Epithelial cell of esophagus (primary cell): ENCODE measurements around the gene IPCEF1.
"Not testable (repeated sequence)": the region's sequence is repeated elsewhere in the genome, so short reads cannot be mapped to it uniquely, and the experiment has no call there.

Experiments
- DNase-seq: peaks from one replicate; pipeline ENCODE4 v3.0.0; 2010; ENCODE audit warnings: low read depth
- H3K4me3 ChIP-seq: 2 replicates; pipeline ENCODE4 v1.5.1; 2011; ENCODE audit warnings: mild to moderate bottlenecking, low read length, control low read depth
- TF ChIP-seq, protein P1 (sequence below): IDR thresholded peaks from 2 replicates; pipeline ENCODE4 v1.5.1; 2011; ENCODE audit warnings: low read depth, mild to moderate bottlenecking, low read length, control low read depth, inconsistent platforms; ENCODE audit not compliant: insufficient read depth; ENCODE audit errors: missing control alignments

IPCEF1 gene

DNA sequence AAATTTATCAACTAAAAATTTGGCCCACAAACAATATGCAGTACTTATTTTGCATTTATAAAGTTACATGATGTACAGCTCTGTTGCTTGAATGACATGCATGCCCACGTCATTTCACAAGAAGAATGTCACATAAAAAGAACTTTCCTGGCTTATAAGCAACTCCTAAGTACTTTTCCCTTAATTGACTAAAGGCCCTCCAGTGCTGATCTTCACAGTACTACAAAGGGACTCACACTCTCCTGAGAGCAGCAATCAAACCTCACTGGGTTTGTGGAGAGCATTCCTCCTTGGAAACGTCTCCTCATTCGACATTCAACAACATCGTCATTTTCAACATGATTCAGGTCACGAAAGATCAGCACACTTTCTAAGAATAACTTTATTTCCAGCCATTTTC, 111.1 kb downstream of the IPCEF1 start:
- no peak overlapping the region for H3K4me3 ChIP-seq
- DNase-seq, result no peak
- TF ChIP-seq, protein P1, sequence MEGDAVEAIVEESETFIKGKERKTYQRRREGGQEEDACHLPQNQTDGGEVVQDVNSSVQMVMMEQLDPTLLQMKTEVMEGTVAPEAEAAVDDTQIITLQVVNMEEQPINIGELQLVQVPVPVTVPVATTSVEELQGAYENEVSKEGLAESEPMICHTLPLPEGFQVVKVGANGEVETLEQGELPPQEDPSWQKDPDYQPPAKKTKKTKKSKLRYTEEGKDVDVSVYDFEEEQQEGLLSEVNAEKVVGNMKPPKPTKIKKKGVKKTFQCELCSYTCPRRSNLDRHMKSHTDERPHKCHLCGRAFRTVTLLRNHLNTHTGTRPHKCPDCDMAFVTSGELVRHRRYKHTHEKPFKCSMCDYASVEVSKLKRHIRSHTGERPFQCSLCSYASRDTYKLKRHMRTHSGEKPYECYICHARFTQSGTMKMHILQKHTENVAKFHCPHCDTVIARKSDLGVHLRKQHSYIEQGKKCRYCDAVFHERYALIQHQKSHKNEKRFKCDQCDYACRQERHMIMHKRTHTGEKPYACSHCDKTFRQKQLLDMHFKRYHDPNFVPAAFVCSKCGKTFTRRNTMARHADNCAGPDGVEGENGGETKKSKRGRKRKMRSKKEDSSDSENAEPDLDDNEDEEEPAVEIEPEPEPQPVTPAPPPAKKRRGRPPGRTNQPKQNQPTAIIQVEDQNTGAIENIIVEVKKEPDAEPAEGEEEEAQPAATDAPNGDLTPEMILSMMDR, result no peak

DNA sequence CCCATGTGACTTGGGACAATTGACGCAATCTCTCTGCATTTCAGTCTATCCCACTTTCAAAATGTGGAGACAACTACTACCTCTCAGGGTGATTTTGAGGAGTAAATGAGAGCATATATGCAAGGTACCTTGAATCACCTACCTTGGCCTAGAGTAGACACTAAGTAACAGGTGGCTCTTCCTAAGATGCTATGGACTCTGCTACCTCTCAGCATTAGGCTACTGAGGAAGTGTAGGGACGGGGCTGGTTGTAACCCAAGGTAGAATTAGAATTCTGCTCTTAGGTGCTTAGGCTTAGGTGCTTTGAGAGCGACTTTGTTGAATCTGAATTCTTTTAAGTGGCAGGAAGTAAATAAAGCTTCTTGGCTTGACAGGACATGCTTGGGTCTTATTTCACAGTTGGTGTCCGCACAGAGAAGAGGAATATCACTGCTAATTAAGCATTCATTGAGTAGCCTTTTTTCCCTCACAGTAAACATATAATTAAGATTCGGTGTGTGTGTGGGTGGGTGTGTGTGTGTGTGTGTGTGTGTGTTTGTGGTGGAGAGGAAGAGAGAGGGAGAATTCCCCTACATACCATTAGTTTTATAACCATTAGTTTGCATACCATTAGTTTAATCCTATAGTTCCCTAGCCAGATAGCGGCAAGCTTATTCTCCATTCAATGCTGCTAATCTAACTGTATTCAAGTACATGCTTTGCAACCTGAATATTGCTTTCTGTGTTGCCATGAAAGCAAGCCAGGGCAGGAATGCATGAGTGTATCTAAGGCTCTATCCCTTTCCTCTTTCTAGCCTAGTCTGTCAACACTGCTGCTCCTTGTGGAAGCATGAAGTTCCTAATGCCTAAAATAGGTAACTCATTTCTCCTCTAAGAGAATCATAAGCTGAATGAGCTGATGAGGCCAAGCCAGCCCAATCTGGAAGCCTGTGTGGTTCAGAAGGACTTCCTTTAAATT, 112.5 kb downstream of the IPCEF1 start:
- TF ChIP-seq, protein P1, result peak; percentile 19
- peak; percentile 85 for DNase-seq
- no peak overlapping the region for H3K4me3 ChIP-seq

DNA sequence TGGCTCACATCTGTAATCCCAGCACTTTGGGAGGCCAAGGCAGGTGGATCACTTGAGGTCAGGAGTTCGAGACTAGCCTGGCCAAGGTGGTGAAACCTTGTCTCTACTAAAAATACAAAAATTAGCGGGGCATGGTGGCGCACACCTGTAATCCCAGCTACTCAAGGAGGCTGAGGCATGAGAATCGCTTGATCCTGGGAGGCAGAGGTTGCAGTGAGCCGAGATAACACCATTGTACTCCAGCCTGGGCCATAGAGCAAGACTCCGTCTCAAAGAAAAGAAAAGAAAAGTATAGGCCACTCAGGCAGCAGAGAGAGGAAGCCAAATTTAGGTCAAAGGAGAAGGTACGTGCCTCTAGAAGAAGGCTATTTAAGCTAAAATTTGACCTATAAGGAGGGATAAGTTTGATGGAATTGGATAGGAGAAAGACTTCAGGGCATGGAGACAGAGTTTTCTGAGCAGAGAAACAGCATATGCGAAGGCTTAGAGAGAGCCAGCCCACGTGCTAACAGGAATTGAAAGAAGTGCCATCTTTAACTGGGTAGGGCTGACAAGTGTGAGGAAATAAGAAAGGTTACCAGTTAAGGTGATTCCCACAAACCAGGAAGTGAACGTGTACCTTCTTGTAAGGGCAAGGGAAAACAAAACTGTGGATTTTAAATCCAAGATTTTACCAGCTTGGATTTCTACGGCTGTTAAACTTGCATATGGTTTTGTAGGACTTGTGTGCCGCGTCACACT, 113.8 kb downstream of the IPCEF1 start:
- TF ChIP-seq, protein P1, result no peak
- peak; percentile 58 for DNase-seq
- H3K4me3 ChIP-seq, result no peak overlapping the region

DNA sequence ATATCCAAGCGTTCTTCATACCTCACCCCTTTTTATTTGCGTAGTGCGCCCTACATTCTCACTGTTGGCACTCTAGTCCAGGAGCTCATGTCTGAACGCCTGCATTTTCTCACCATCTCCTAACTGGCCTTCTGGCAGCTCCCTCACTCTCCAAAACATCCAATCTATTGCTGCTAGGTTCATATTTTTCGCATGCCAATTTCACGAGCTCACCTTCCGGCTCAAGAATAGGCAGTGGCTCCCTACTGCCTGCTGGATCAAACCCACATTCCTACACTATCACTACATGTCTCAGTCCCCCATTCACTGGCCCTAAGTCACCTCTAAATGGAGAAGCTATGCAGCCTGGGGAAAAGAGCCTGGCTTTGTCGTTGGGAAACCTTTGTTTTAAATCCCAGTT, 115.0 kb downstream of the IPCEF1 start:
- TF ChIP-seq, protein P1, result no peak
- no peak overlapping the region for H3K4me3 ChIP-seq
- DNase-seq, result no peak

DNA sequence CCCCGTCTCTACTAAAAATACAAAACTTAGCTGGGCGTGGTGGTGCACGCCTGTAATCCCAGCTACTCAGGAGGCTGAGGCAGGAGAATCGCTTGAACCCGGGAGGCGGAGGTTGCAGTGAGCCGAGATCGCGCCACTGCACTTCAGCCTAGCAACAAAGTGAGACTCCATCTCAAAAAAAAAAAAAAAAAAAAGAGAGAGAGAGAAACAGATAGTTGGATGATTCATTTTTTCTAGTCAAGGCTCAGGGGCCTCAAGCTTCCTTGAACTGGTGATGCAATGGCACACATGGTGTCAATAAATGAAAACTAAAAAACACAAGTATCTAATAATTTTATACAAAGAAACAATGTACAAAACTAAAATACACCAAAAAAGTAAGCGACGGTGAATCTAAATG, 115.5 kb downstream of the IPCEF1 start:
- peak; percentile 65 for DNase-seq
- H3K4me3 ChIP-seq, result not testable (repeated sequence)

DNA sequence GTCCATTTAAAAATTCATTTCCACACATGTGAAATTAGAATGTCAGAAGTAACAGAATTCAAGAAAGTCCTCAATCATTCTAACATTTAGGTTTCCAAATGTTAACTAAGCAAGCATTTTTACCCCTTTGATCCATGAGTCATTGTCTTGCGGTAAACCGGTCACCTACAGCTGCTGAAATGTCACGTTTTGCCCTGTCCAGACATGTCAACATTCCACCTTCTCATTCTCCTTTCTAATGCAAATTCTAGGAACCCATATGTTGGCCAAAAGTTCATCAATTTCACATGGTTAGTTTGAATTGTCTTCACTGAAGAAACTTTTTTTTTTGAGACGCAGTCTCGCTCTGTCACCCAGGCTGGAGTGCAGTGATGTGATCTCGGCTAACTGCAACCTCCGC, 117.2 kb downstream of the IPCEF1 start:
- H3K4me3 ChIP-seq, result no peak overlapping the region
- TF ChIP-seq, protein P1, result no peak
- DNase-seq, result peak; percentile 93

DNA sequence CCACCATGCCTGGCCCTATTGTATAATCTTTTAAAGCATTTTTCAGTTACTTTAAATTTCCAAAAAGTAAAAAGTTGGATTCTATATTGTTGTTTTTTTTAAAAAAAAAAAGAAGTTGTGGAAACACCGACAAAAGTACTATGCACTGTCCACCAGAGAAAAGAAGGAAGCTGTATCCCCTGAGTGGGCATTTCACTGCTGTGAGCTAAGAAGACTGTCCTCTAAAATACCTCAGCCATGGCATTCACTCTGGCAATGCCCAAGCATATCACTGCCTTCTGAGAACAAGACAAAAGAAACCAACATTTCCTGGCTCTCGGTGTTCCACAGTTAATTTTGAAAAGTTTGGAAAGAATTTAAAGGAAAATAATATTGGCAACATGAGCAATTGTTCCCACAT, 117.8 kb downstream of the IPCEF1 start:
- no peak overlapping the region for H3K4me3 ChIP-seq
- DNase-seq, result no peak
- TF ChIP-seq, protein P1, result no peak
